ENCODE results near the gene TRPM2. TPM values are rescaled to one million over a fixed set of nuclear protein-coding genes. Genes with fewer than 3 reads are reported as not detected.
"Not testable (repeated sequence)": the region's sequence is repeated elsewhere in the genome, so short reads cannot be mapped to it uniquely, and the experiment has no call there.

TRPM2 gene
- total RNA-seq, 4 donors from 2014 or later = 1.6 to 3.5 (median 2.7) TPM

- H3K9me3 ChIP-seq; H3K4me3 ChIP-seq; intact Hi-C loops (cut with DNase I); H3K36me3 ChIP-seq; H3K27ac ChIP-seq (replicated peaks in 1 of 4); DNase-seq (ENCODE audit: extremely low spot score): not testable (repeated sequence)
- peaks cover 0 to 29% (median 0%) of the 10 kb centered on the region in 4 donors for H3K27me3 ChIP-seq
- peaks cover 10 to 15% (median 14%) of the 10 kb centered on the region in 4 donors for H3K4me1 ChIP-seq
- WGBS = 72% methylated on average over 8 of the region's 8 CpGs
Measured at GRCh38 chr21:44342981-44343380, 10.4 kb upstream of the TRPM2 start.

- Histone ChIP-seq H3K27me3 (peaks cover 0 to 46% (median 7%) of the 10 kb centered on the region in 4 donors), H3K36me3 (no peaks in the 10 kb centered on the region), H3K4me1 (peaks cover 4 to 9% (median 7%) of the 10 kb centered on the region in 4 donors), H3K9me3 (no peaks in the 10 kb centered on the region), H3K4me3 (no peak overlapping the region), H3K27ac (replicated peaks in 1 of 4) (no peak overlapping the region)
- DNase-seq (ENCODE audit: extremely low spot score) = no peak
- WGBS = 83% methylated on average over 12 of the region's 17 CpGs
- intact Hi-C loops (cut with DNase I) = no loop called here
- TF ChIP-seq POLR2A (IDR thresholded peaks at IDR 0.05; ENCODE audit: low read depth) (no peak), POLR2AphosphoS5 (IDR thresholded peaks at IDR 0.05) (no peak), EP300 (IDR thresholded peaks at IDR 0.05) (no peak), CTCF (IDR thresholded peaks at IDR 0.05) (no peak)
Measured at GRCh38 chr21:44344541-44345183, 8.8 kb upstream of the TRPM2 start.

GRCh38 chr21:44345495-44345894 lies 7.9 kb upstream of the TRPM2 start:
- H3K9me3 ChIP-seq = no peaks in the 10 kb centered on the region
- no peaks in the 10 kb centered on the region for H3K36me3 ChIP-seq
- peaks cover 0 to 11% (median 7%) of the 10 kb centered on the region in 4 donors for H3K4me1 ChIP-seq
- no peak overlapping the region for H3K4me3 ChIP-seq
- peaks cover 0 to 54% (median 10%) of the 10 kb centered on the region in 4 donors for H3K27me3 ChIP-seq
- WGBS = 54% methylated on average over 10 of the region's 11 CpGs
- H3K27ac ChIP-seq (replicated peaks in 1 of 4) = no peak overlapping the region
- intact Hi-C loops (cut with DNase I) = no loop called here
- no peak for DNase-seq (ENCODE audit: extremely low spot score)
- TF ChIP-seq CTCF (IDR thresholded peaks at IDR 0.05) = no peak
- no peak for TF ChIP-seq EP300 (IDR thresholded peaks at IDR 0.05)
- no peak for TF ChIP-seq POLR2AphosphoS5 (IDR thresholded peaks at IDR 0.05)
- TF ChIP-seq POLR2A (IDR thresholded peaks at IDR 0.05; ENCODE audit: low read depth) = no peak

DNA sequence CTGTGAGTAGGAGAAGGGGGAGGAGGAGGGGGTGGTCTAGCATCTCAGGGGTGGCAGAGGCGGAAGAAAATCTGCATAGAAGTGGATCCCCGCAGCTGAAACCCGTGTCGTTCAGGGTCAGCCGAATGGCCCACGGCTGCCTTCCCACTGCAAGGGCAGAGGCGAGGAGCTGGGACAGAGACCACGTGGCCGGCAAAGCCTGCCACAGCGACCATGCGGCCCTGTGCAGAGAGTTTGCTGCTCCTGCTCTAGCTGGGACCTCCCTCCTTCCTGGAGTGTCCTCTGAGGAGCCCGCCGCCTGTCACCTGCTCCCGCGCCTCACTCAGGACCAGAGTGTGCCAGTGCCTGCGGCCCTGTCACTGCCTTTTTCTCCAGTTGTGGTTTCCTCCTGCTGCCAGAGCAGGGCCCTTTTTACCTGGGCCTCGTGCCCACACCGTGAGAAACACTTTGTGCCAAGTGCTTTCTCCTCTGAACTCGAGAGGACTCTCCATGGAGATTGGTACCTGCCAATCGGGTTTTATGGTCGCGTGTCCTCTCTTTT lies 5.4 kb upstream of the TRPM2 start:
- TF ChIP-seq CTCF (IDR thresholded peaks at IDR 0.05) = no peak
- TF ChIP-seq EP300 (IDR thresholded peaks at IDR 0.05) = no peak
- no peak for TF ChIP-seq POLR2AphosphoS5 (IDR thresholded peaks at IDR 0.05)
- TF ChIP-seq POLR2A (IDR thresholded peaks at IDR 0.05; ENCODE audit: low read depth) = no peak

GRCh38 chr21:44348861-44349260 lies 4.6 kb upstream of the TRPM2 start:
- TF ChIP-seq CTCF (IDR thresholded peaks at IDR 0.05) (no peak), POLR2AphosphoS5 (IDR thresholded peaks at IDR 0.05) (no peak), EP300 (IDR thresholded peaks at IDR 0.05) (no peak), POLR2A (IDR thresholded peaks at IDR 0.05; ENCODE audit: low read depth) (no peak)
- Histone ChIP-seq H3K9me3 (no peaks in the 10 kb centered on the region), H3K36me3 (no peaks in the 10 kb centered on the region), H3K27ac (replicated peaks in 1 of 4) (no peak overlapping the region), H3K4me1 (peaks cover 0 to 18% (median 8%) of the 10 kb centered on the region in 4 donors), H3K4me3 (no peak overlapping the region), H3K27me3 (peaks cover 0 to 88% (median 10%) of the 10 kb centered on the region in 4 donors)
- 91% methylated on average over 18 of the region's 19 CpGs for WGBS
- no peak for DNase-seq (ENCODE audit: extremely low spot score)
- intact Hi-C loops (cut with DNase I) = no loop called here

More for the DNA sequence above, 5.4 kb upstream of the TRPM2 start:
- DNase-seq (ENCODE audit: extremely low spot score) = no peak
- Histone ChIP-seq H3K4me1 (peaks cover 0 to 18% (median 8%) of the 10 kb centered on the region in 4 donors), H3K27me3 (peaks cover 0 to 79% (median 10%) of the 10 kb centered on the region in 4 donors), H3K4me3 (no peak overlapping the region), H3K36me3 (no peaks in the 10 kb centered on the region), H3K27ac (replicated peaks in 1 of 4) (no peak overlapping the region), H3K9me3 (no peaks in the 10 kb centered on the region)
- intact Hi-C loops (cut with DNase I) = no loop called here
- 48% methylated on average over 14 of the region's 22 CpGs for WGBS
